GM18868 (cell line): ENCODE measurements around the gene RAD51D.
"Not testable (repeated sequence)": the region's sequence is repeated elsewhere in the genome, so short reads cannot be mapped to it uniquely, and the experiment has no call there.

Experiments
- ATAC-seq: cut with Tn5 transposase; IDR thresholded peaks from one replicate; pipeline ENCODE4 v1.9.1; 2021; ENCODE audit warnings: mild to moderate bottlenecking, moderate library complexity; ENCODE audit not compliant: unreplicated experiment

Gene RAD51D

DNA sequence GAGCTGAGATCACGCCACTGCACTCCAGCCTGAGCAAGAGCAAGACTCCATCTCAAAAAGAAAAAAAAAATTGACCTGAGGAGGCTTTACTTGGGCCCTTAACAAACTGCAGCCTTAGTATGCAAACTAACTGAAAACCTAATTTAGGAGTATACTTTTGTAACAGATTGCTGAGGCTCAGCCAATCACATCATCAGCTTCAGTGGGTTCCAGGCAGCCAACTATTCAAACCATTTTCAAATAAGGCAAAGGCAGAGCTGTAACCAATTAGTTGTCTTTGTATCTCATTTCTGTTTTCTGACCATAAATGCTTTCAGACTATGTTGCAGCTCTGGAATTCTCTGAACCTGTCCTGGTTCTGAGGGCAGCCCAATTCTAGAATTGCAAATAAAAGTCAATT lies 23.9 kb downstream of the RAD51D start:
- no peak for ATAC-seq

DNA sequence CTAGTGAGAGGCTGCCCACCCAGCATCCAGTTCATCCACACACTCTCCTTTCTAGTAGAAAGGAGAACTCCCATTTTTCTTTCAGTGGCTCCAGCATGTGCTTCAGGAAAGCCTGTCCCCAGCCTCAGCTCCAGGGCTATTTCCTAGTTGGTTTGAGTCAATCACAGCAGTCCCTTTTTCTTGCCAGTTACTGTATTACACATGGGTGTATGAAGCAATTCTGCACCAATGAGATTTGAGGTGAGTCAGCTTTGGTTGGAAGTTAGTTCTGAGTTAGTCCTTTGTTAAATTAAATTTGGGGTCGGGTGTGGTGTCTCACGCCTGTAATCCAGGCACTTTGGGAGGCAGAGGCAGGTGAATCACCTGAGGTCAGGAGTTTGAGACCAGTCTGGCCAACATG lies 24.8 kb downstream of the RAD51D start:
- no peak for ATAC-seq

DNA sequence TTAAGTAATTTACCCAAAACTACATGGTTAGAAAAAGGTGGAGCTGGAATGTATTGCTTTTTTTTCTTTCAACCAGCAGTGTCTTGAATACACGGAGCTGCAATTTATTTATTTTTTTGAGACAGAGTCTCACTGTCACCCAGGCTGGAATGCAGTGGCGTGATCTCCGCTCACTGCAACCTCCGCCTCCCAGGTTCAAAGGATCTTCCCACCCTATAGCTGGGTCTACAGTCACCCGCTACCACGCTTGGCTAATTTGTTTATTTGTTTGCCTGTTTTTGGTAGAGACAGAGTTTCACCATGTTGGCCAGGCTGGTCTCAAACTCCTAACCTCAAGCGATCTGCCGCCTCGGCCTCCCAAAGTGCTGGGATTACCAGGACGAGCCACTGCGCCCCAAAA lies 29.0 kb downstream of the RAD51D start:
- not testable (repeated sequence) for ATAC-seq

DNA sequence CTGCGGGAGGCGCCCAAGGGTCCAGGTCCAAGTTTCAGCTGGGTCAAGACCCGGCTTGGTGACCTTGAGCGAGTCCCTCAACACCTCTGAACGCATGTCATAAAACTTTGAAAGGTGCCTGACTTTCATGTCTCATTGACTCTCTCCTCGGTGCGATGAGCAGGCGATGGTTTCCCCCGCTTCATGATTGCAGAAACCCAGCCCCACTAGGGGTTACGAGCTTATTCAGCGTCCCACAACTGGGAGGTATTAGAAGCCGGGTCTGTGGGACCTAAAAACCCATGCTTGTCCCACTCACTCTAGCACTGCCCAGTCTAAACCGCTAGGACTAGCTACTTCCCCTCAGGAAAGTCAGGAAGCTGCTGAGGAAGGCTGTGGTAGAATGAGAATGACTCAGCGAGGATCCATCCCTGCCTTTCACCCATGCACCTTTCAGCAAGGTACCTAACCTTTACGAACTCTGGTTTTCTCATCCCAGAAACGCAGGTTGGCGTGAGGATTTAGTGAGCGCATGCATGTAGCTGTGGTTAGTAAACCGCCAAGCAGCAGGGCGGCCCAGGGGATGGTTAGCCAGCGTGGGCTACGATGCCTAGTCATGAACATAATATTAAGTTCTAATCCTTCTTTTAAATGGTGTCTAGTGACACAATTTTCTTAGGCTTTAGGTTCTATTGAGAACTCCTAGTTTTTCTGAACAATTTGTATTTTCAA lies 29.9 kb downstream of the RAD51D start:
- ATAC-seq: peak; percentile 11

DNA sequence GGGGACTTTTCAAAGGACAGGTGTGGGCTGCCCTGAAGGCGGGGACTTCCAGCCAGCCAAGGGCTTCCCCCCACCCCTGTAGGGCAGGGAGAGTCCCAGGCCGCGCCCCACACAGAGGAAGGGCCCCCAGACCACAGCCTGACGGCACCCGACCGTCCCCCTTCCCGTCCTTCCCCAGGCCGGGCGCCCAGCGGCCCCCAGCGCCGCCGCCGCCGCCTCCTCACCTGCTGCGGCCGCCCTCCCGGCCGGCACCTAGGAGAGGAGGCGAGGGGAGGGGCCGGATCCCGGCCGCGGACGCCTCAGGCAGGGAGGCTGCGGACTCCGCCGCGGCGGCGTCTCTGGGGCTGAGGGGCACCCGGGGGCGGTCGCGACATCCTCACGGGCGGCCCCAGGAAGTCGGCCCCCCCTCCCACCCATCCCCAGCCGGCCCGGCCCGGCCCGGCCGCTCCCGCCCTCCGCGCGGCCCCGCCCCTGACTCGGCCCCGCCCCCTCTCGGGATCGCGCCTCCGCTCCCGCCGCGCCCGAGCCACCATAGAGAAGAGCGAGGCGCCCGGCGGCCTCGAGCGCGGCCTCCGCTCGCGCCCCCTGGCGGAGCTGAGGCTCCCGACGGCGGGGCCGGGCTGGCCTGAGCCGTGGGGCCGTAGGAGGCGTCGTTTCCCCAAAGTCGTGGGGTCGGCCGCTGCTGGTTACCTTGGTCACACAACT lies 30.6 kb downstream of the RAD51D start:
- ATAC-seq: peak; percentile 67

DNA sequence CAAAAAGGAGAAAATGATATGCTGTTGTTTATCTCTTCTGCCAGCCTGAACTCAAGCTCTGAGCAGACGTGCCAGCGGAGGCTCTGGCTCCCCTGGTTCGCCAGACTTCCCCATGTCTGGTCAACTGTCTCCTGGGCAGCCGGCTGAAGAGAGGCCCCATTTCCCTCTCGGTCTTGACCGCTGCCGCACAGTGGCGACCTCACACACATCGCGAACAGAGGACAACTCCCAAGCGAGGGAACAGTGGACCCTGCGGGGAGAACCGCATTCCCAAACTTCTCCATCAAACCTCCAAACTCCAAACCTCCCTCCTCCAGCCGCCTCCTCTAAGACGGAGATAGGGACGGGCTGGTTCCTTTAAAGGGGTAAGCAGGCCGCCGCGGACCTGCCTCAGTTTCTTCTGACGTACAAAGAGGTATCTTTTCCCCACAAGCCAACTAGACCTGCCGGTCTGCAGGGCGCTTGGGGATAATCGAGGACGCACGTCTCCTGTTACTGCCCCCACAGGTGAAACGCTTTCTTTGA lies 31.2 kb downstream of the RAD51D start:
- no peak for ATAC-seq

DNA sequence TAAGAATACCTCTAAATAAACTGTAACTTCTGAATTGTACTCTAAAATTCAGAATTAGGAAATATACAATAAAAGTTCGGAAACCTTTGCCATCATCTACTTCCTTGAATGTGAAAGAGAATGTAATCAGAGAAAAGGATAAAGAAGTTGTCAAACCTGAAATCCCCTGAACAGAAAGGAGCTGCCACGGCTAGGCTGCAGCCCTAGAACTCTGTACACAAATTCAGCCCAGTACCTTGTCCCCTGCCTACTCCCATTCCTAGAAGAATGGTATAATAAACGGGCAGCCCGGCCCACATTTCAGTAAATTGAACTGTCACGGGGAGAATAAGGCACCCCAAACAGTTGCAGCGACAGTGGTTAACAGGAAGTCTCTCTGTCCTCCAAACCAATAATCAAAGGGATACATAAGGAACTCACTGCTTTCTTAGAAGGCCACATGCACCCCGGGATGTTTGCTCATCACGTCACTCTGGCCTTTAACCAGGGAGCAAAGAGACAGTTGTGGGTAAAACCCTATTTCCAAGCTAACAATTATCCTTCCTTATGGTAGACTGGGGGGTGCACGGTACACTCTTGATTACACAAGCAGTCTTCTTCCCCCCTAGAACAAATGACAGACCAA lies 31.8 kb downstream of the RAD51D start:
- no peak for ATAC-seq

DNA sequence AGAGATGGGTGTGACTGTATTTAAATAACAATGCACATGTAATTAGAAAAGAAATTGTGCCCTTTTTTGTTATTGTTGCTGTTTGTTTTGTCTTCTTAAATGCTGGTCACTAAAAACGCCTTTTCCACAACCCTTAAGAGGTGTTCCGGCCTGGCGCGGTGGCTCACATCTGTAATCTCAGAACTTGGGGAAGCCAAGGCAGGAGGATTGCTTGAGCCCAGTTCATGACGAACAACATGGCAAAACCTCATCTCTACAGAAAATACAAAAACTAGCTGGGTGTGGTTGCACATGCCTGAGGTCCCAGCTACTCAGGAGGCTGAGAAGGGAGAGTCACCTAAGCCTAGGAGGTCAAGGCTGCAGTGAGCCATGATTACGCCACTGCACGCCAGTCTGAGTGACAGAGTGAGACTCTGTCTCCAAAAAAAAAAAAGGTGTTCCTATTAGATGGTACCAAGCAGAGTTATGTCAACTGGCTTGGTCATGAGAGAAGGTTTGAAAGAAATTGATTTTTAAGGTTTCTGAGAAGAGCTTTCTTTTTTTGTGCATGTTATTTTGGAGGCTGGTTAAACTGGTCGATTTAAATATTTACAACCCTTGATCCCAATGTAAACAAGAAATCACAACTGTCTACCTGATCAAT lies 32.6 kb downstream of the RAD51D start:
- ATAC-seq: no peak

DNA sequence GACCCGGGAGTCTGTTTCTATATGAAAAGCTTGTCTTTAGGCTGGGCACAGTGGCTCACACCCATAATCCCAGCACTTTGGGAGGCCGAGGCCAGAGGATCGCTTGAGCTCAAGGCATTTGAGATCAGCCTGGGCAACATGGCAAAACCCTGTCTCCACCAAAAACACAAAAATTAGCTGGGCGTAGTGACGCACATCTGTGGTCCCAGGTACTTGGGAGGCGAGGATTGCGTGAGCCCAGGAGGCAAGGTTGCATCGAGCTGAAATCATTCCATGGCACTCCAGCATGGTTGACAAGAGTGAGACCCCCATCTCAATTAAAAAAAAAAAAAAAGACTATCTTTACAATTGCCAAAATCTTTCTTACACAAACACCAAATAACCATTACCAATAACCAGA lies 33.5 kb downstream of the RAD51D start:
- no peak for ATAC-seq

DNA sequence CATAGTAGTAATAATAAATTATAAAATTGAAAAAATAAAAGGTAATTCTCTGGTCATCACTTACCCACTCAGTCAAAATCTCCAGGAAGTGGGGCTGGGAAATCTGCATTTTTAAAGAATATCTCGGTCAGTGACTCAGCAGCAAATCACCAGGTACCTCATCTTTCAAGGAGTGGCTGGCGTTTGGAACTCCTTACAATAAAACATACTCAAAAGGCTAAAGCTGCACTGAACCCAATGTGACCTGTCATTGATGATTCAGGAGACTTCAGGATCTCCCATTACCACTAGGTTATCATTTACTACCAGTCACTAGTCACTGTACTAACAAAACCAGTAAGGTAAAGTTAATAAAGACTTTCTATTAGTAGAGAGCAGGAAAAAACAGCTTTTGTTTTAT lies 34.7 kb downstream of the RAD51D start:
- no peak for ATAC-seq

DNA sequence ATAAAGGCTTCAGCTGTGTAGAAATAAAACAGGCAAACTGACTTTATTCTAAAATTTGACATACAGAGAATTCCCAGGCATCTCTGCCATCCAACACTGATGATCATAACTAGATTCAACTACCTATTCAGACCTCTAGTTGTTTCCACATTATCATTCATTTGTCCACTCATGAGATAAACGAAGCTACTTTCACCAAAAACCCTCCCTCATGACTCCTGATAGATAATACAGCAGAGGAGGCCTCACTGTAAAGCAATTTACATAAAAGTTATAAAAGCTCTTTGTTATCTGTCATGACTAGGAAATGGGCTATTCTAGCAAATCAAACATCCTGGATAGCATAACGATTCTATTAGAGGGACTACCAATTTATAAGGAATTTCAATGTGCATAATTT lies 36.6 kb downstream of the RAD51D start:
- no peak for ATAC-seq

DNA sequence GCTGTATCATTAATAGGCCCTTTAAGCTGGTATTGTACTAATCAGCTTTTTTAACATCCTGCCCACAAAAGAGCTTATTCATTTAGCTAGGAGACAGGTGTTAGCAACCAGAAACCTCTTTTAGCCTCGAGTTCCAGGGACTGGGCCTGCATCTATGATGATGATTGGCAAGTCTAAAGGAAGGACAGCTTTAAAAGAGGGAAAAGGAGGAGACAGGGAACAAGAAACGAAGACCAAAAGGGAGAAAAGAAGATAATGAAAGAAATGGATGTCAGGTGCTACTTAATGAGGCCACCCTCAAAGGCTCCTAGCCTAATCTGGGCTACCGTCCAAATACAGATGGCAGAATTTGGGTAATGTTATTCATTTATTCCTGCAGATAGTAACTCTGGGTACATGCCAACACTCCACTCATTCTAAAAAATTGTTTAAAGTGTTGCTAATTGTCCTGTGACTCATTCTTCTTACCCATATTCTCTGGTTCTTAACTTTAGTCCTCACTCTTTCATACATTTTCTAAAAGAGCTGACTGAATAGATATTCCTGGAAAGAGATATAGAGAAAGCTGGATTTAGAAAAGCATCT lies 37.5 kb downstream of the RAD51D start:
- ATAC-seq: no peak

DNA sequence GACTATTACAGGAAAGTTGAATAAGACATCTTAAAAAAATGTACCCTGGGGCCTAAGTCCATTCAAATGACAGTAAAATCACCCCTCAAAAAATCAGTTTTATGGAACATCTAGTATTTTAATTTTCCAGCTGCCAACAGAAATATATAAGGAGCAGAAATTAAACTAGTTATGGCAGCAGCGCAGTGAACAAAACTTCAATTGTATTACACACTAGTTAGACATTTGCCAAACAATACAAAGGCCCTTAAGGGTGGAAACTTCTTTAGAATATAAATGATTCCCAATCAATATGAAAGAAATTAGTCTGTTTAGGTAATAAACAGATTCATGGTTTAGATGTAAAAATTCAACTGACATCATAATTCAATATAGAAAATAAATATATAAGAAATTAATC lies 38.0 kb downstream of the RAD51D start:
- no peak for ATAC-seq

DNA sequence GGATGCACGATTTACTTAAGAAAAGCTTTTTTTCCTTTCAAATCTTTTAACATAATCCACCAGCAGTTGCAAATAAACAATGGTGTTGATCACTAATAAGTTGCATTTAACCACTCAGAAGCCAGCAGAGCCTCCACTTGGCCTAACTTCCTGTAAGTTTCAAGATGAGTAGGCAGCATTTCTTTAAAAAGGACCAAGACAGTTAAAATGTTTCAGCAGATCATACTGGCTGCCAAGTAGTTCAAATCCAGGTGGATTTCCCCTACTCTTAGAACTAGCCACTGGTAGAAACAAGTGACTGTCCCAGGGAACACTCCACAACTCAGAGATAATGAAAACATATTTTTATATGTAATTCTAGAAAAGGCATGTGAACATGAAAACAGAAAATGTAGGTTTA lies 39.1 kb downstream of the RAD51D start:
- ATAC-seq: peak; percentile 66

DNA sequence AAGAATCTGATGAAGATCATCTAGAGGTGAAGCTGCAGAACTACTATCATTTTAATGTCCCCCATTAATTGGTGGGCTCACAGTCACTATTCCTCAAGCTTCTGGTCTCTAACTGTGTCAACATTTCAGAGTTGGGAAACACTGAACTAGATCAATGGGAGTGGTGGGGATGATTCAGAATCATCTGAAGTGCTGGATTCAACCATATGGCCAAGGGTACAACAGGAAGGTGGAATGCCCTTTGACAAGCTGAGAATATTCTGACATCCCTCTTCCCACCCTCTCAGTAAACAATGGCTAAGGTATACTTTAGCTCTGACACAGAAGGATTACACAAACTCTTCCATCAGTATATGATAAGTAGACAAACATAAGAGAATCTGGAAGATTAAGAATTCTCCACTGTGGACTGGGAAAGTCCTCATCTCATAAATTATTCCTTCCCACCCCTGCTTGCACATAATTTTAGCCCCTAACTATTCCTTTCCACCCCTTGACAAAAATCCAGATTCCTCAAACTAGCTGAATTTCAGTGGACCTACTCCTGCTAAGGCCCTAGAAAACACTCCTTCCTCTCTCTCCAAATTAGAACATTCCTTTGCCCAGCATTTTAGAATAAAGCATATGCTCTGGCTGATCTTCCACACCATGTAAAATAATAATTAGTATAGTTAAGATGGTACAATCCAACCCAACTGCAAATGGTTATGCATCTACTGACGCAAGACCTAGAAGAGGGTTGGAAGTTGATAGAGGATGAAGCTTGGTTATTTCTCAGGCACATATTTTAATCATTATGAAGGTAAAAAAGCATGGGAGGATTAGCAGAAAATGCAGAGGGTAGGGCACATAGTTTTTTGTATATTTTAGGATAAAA lies 39.9 kb downstream of the RAD51D start:
- no peak for ATAC-seq

DNA sequence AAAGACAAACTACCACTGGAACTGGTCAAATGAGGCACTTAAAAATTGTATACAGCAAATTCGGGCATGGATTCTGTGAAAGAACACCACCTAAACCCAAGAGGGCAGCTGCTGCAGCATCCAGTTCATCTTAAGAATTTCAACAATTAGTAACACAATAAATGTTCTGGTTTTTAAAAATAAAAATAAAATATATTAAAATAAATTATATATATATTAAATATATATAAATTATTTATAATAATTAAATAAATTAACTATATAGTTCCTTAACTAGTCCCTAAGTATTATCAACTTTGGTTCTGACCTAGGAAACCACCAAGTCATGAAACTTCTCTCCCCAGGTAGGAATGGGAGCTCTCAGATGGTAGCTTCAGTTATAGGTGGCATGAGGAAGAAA lies 42.8 kb downstream of the RAD51D start:
- ATAC-seq: no peak

DNA sequence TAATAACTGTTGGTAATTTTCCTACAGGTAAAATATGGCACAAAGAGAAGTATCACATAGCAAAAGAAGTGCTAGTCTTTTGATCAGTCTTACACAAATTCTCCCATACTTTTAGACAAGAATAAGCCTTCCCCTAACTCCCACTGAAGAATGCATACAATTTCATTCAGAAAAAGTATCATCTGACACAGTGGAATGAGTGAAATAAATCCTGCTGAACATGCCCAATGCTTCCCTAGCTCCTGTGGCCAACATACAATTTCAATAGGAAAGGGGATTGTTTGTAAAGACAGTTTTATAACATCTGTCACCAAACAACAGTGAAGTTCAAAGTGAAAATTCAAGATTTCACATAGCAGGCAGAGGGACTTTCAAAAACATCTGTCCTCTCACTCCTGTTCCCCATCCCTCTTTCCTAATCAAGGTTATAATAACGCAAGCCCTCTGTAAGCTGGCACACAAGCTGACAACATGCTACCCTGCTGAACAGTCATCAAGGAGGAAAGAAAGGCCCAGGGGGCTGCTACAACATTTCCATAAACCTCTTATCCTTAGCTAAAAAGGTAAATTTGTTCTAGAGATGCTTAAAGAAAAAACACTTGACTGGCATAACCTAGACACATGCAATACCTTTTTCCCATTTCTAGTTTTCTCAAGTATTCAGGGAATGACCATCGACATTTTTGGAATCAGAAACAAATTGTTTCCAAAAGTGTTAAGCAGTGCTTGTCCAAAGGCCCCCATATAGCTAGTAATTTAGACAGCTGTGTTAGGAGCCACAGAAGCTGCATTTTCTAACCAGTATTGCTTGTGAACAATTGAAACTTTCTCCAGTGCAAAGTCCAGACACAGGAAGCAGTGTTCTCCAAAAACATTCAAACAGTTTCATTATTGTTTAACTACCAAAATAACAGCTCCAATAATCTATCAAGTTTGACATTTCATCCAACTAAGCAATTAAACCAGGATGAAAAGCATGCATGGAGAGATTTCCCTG lies 44.7 kb downstream of the RAD51D start:
- no peak for ATAC-seq

DNA sequence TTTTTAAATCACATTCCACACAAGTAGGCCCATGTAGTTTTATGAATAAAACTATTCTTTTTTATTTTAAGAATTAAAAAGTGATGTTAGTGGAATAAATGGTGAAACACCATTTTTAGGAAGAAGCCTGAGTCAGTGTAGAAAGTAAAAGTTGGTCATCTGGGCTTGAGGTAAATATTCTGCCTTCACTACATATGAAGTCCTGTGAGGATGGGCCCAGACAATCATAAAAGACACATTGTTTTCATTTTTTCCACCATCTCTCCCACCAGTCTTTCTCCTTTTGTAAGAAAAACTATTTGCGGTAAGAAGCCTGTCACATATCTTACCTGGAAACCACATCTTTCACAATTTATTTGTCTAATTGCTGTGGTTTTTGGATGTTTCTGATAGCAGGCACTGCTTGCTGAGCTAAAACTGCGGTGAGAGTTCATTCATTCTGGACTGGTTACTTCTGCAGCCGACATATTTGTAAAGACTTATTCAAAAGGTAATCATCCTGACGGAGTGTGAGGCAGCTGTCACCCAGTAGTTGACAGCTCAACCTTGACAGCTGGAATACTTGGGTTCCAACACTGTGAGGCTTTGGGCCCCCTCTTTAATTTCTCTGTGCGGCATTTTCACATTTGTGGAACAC lies 45.6 kb downstream of the RAD51D start:
- no peak for ATAC-seq
